ENCODE data around the gene WDR37.

Gene WDR37

DNA sequence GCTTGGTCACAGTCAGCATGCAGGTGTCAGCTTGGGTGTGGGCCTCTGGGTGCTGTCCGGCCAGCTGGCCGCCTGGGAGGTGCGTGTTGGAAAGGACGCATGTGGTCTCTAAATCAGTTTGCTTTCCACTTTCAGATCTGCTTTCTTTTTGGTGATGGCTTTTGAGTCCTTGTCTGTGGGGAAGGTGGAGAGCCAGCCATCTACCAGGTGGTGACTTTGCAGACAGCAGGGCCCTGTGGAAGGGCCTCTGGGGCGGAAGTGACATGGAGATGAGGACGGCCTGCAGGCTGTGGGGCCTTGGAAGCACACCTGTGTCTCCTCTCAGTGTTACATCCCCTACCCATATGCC lies 59.4 kb downstream of the WDR37 start:
- Histone ChIP-seq H3K4me1 (ENCODE audit: control insufficient read depth, low read length) (no peaks in the 10 kb centered on the region), H3K9me3 (ENCODE audit: control insufficient read depth, insufficient read depth, low read length) (no peaks in the 10 kb centered on the region), H3K27ac (ENCODE audit: low read depth, low read length) (no peak overlapping the region), H4K20me1 (ENCODE audit: control insufficient read depth, insufficient read depth, low read depth, low read length) (no peaks in the 10 kb centered on the region), H3K36me3 (ENCODE audit: control insufficient read depth, low read length) (peaks cover 52% of the 10 kb centered on the region), H3K79me2 (ENCODE audit: control insufficient read depth, low read length) (peaks cover under 1% of the 10 kb centered on the region; the same call in 1 of the 2 replicates), H3K4me3 (ENCODE audit: low read length) (no peak overlapping the region), H3F3A (ENCODE audit: control insufficient read depth, insufficient read depth) (no peaks in the 10 kb centered on the region), H3K4me2 (ENCODE audit: low read length) (no peak overlapping the region), H3K9me2 (replicated peaks; ENCODE audit: control insufficient read depth, low read length) (no peaks in the 10 kb centered on the region), H3K27me3 (ENCODE audit: control insufficient read depth, low read length) (no peaks in the 10 kb centered on the region)
- TF ChIP-seq, protein P1, sequence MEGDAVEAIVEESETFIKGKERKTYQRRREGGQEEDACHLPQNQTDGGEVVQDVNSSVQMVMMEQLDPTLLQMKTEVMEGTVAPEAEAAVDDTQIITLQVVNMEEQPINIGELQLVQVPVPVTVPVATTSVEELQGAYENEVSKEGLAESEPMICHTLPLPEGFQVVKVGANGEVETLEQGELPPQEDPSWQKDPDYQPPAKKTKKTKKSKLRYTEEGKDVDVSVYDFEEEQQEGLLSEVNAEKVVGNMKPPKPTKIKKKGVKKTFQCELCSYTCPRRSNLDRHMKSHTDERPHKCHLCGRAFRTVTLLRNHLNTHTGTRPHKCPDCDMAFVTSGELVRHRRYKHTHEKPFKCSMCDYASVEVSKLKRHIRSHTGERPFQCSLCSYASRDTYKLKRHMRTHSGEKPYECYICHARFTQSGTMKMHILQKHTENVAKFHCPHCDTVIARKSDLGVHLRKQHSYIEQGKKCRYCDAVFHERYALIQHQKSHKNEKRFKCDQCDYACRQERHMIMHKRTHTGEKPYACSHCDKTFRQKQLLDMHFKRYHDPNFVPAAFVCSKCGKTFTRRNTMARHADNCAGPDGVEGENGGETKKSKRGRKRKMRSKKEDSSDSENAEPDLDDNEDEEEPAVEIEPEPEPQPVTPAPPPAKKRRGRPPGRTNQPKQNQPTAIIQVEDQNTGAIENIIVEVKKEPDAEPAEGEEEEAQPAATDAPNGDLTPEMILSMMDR (IDR thresholded peaks at IDR 0.05; ENCODE audit: low read depth, low read length, poor library complexity, severe bottlenecking) = no peak
- TF ChIP-seq EZH2phosphoT487 (IDR thresholded peaks at IDR 0.05; ENCODE audit: borderline replicate concordance, low read length) = no peak

- Histone ChIP-seq H4K20me1 (ENCODE audit: control insufficient read depth, insufficient read depth, low read depth, low read length) (no peaks in the 10 kb centered on the region), H3K4me1 (ENCODE audit: control insufficient read depth, low read length) (no peaks in the 10 kb centered on the region), H3K9me2 (replicated peaks; ENCODE audit: control insufficient read depth, low read length) (no peaks in the 10 kb centered on the region), H3K4me2 (ENCODE audit: low read length) (no peak overlapping the region), H3K79me2 (ENCODE audit: control insufficient read depth, low read length) (no peaks in the 10 kb centered on the region), H3K27me3 (ENCODE audit: control insufficient read depth, low read length) (no peaks in the 10 kb centered on the region), H3K36me3 (ENCODE audit: control insufficient read depth, low read length) (peaks cover 52% of the 10 kb centered on the region), H3K27ac (ENCODE audit: low read depth, low read length) (no peak overlapping the region), H3F3A (ENCODE audit: control insufficient read depth, insufficient read depth) (no peaks in the 10 kb centered on the region), H3K9me3 (ENCODE audit: control insufficient read depth, insufficient read depth, low read length) (no peaks in the 10 kb centered on the region), H3K4me3 (ENCODE audit: low read length) (no peak overlapping the region)
- no peak for TF ChIP-seq EZH2phosphoT487 (IDR thresholded peaks at IDR 0.05; ENCODE audit: borderline replicate concordance, low read length)
- TF ChIP-seq, protein P1 (IDR thresholded peaks at IDR 0.05; ENCODE audit: low read depth, low read length, poor library complexity, severe bottlenecking) = no peak
Measured at GRCh38 chr10:1116051-1116450, 59.9 kb downstream of the WDR37 start.

- TF ChIP-seq, protein P1 (IDR thresholded peaks at IDR 0.05; ENCODE audit: low read depth, low read length, poor library complexity, severe bottlenecking) = no peak
- no peak for TF ChIP-seq EZH2phosphoT487 (IDR thresholded peaks at IDR 0.05; ENCODE audit: borderline replicate concordance, low read length)
- no peaks in the 10 kb centered on the region for H3K27me3 ChIP-seq (ENCODE audit: control insufficient read depth, low read length)
- H3F3A ChIP-seq (ENCODE audit: control insufficient read depth, insufficient read depth) = no peaks in the 10 kb centered on the region
- no peak overlapping the region for H3K4me2 ChIP-seq (ENCODE audit: low read length)
- no peaks in the 10 kb centered on the region for H3K9me3 ChIP-seq (ENCODE audit: control insufficient read depth, insufficient read depth, low read length)
- H3K4me1 ChIP-seq (ENCODE audit: control insufficient read depth, low read length) = no peaks in the 10 kb centered on the region
- no peaks in the 10 kb centered on the region for H3K9me2 ChIP-seq (replicated peaks; ENCODE audit: control insufficient read depth, low read length)
- no peak overlapping the region for H3K4me3 ChIP-seq (ENCODE audit: low read length)
- no peaks in the 10 kb centered on the region for H3K79me2 ChIP-seq (ENCODE audit: control insufficient read depth, low read length)
- H3K36me3 ChIP-seq (ENCODE audit: control insufficient read depth, low read length) = peaks cover 58% of the 10 kb centered on the region
- H4K20me1 ChIP-seq (ENCODE audit: control insufficient read depth, insufficient read depth, low read depth, low read length) = no peaks in the 10 kb centered on the region
- no peak overlapping the region for H3K27ac ChIP-seq (ENCODE audit: low read depth, low read length)
Measured at GRCh38 chr10:1116696-1117280, 60.6 kb downstream of the WDR37 start.

All from DOHH2 (cell line).